ENCODE results near the gene PWWP2A. TPM values are rescaled to one million over a fixed set of nuclear protein-coding genes. Genes with fewer than 3 reads are reported as not detected.

The PWWP2A gene
- total RNA-seq, 1 experiment from 2014 or later, result 14.7 TPM

DNA sequence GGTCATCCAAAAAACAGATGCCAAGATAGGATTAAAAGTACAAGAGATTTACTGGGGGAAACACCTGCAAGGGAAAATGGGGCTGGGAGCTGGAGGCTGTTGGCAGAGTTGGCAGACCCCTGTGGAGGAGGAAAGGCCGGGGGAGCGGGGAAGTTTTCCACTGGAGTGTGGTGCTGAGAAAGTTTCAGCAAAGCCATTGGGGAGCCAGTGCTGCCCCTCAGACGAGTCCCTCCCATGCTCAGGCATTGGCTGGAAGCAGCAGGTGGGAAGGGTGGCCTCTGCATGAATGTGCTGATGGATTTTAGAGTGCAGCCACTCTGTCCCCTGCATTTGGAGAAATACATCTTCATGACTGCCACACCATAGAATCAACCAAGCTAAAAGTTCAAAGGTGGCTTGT, 57.5 kb downstream of the PWWP2A start:
- ATAC-seq (no peak), DNase-seq (ENCODE audit: low read depth, low spot score) (no peak)
- CTCF ChIA-PET, result no interaction called here
- Histone ChIP-seq H3K9me3 (ENCODE audit: control insufficient read depth in 1 of 2, insufficient read depth in 1 of 2, low read depth in 1 of 2, low read length in 2 of 2) (no peaks in the 10 kb centered on the region), H3K79me2 (ENCODE audit: insufficient read depth, low read length) (no peaks in the 10 kb centered on the region), H3K27ac (ENCODE audit: low read depth, low read length) (no peak overlapping the region), H3K9ac (ENCODE audit: low read length) (no peak overlapping the region), H3K9me2 (ENCODE audit: insufficient read depth) (no peaks in the 10 kb centered on the region), H3K27me3 (ENCODE audit: insufficient read depth, low read length) (no peaks in the 10 kb centered on the region), H3K4me3 (replicated peaks in 1 of 2; ENCODE audit: low read depth in 1 of 2, low read length in 2 of 2) (no peak overlapping the region), H2AFZ (ENCODE audit: low read depth, low read length, poor library complexity, severe bottlenecking) (no peak overlapping the region), H3K4me2 (ENCODE audit: low read length) (no peak overlapping the region), H3K36me3 (ENCODE audit: control insufficient read depth in 1 of 2, insufficient read depth in 2 of 2, low read length in 2 of 2) (peaks cover 7 to 12% of the 10 kb centered on the region in 2 experiments), H3K4me1 (ENCODE audit: control insufficient read depth in 1 of 2, insufficient read depth in 2 of 2, low read length in 2 of 2) (peaks cover 0 to 15% of the 10 kb centered on the region in 2 experiments; a peak in 2 of 4 replicates), H4K20me1 (ENCODE audit: insufficient read depth) (no peaks in the 10 kb centered on the region; the same call in 1 of the 2 replicates)
- POLR2A ChIA-PET, result no interaction called here
- intact Hi-C loops (cut with micrococcal nuclease), result no loop called here
- TF ChIP-seq SIN3A (IDR thresholded peaks at IDR 0.05; ENCODE audit: low read depth), result no peak
- no peak for TF ChIP-seq FOSL1 (IDR thresholded peaks at IDR 0.05; ENCODE audit: low read depth)
- no peak for TF ChIP-seq ATF3 (IDR thresholded peaks at IDR 0.05)
- TF ChIP-seq EGR1 (IDR thresholded peaks at IDR 0.05; ENCODE audit: low read depth), result no peak
- no peak for TF ChIP-seq YY1 (IDR thresholded peaks at IDR 0.05; ENCODE audit: extremely low read depth, insufficient replicate concordance, low read depth, low read length)
- TF ChIP-seq, protein P1, sequence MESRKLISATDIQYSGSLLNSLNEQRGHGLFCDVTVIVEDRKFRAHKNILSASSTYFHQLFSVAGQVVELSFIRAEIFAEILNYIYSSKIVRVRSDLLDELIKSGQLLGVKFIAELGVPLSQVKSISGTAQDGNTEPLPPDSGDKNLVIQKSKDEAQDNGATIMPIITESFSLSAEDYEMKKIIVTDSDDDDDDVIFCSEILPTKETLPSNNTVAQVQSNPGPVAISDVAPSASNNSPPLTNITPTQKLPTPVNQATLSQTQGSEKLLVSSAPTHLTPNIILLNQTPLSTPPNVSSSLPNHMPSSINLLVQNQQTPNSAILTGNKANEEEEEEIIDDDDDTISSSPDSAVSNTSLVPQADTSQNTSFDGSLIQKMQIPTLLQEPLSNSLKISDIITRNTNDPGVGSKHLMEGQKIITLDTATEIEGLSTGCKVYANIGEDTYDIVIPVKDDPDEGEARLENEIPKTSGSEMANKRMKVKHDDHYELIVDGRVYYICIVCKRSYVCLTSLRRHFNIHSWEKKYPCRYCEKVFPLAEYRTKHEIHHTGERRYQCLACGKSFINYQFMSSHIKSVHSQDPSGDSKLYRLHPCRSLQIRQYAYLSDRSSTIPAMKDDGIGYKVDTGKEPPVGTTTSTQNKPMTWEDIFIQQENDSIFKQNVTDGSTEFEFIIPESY (IDR thresholded peaks at IDR 0.05; ENCODE audit: extremely low read depth, insufficient replicate concordance, low read length), result no peak
- no peak for TF ChIP-seq EZH2phosphoT487 (IDR thresholded peaks at IDR 0.05; ENCODE audit: borderline replicate concordance)
- RAD21 ChIA-PET (ENCODE audit: low non-redundant PET in 1 of 2, low total read pairs in 2 of 2, uncharacterized antibody in 2 of 2, unreplicated experiment in 2 of 2), result no interaction called here
- BruUV-seq (replicated peaks), result no TSS peak

- Histone ChIP-seq H3K9me3 (ENCODE audit: control insufficient read depth in 1 of 2, insufficient read depth in 1 of 2, low read depth in 1 of 2, low read length in 2 of 2) (no peaks in the 10 kb centered on the region), H3K4me1 (ENCODE audit: control insufficient read depth in 1 of 2, insufficient read depth in 2 of 2, low read length in 2 of 2) (peaks cover 0 to 15% of the 10 kb centered on the region in 2 experiments; a peak in 3 of 4 replicates), H3K79me2 (ENCODE audit: insufficient read depth, low read length) (no peaks in the 10 kb centered on the region), H4K20me1 (ENCODE audit: insufficient read depth) (no peaks in the 10 kb centered on the region), H3K4me2 (ENCODE audit: low read length) (no peak overlapping the region), H2AFZ (ENCODE audit: low read depth, low read length, poor library complexity, severe bottlenecking) (no peak overlapping the region), H3K9ac (ENCODE audit: low read length) (no peak overlapping the region), H3K9me2 (ENCODE audit: insufficient read depth) (no peaks in the 10 kb centered on the region), H3K4me3 (replicated peaks in 1 of 2; ENCODE audit: low read depth in 1 of 2, low read length in 2 of 2) (no peak overlapping the region), H3K27me3 (ENCODE audit: insufficient read depth, low read length) (no peaks in the 10 kb centered on the region), H3K27ac (ENCODE audit: low read depth, low read length) (no peak overlapping the region), H3K36me3 (ENCODE audit: control insufficient read depth in 1 of 2, insufficient read depth in 2 of 2, low read length in 2 of 2) (peaks cover 8 to 10% of the 10 kb centered on the region in 2 experiments)
- no TSS peak for BruUV-seq (replicated peaks)
- POLR2A ChIA-PET, result no interaction called here
- TF ChIP-seq ZNF274 (IDR thresholded peaks at IDR 0.05; ENCODE audit: low read depth, low read length), result no peak
- no peak for TF ChIP-seq REST (IDR thresholded peaks at IDR 0.05; ENCODE audit: low read depth)
- TF ChIP-seq, protein P1 (IDR thresholded peaks at IDR 0.05; ENCODE audit: extremely low read depth, insufficient replicate concordance, low read length), result no peak
- RAD21 ChIA-PET (ENCODE audit: low non-redundant PET in 1 of 2, low total read pairs in 2 of 2, uncharacterized antibody in 2 of 2, unreplicated experiment in 2 of 2), result no interaction called here
- ATAC-seq (no peak), DNase-seq (ENCODE audit: low read depth, low spot score) (no peak)
- intact Hi-C loops (cut with micrococcal nuclease), result no loop called here
- CTCF ChIA-PET, result no interaction called here
Observed at GRCh38 chr5:160060001-160060400, 59.2 kb downstream of the PWWP2A start.

Measured in HCT116 (cell line).